MM.1S (cell line): ENCODE results near the gene SIRPG.

Experiments
- DNase-seq: peaks from one replicate; pipeline ENCODE4 v3.0.0-alpha.2; 2015
- H2AFZ ChIP-seq: fragments of 300-600 bp; sonication (generic); 2 replicates; pipeline ENCODE4 v1.6.0; 2016; ENCODE audit warnings: antibody characterized with exemption, low read length
- H3F3A ChIP-seq: fragments of 300-600 bp; sonication (generic); 2 replicates; pipeline ENCODE4 v1.6.1; 2016; ENCODE audit warnings: mild to moderate bottlenecking, antibody characterized with exemption, low read length, moderate library complexity, mixed read lengths; ENCODE audit not compliant: insufficient read depth
- H3K27ac ChIP-seq: fragments of 300-600 bp; sonication (generic); 2 replicates; pipeline ENCODE4 v1.5.1; 2016; ENCODE audit warnings: mild to moderate bottlenecking, low read length
- H3K27me3 ChIP-seq: fragments of 300-600 bp; sonication (generic); replicated peaks from 2 replicates; pipeline ENCODE4 v1.6.0; 2016; ENCODE audit warnings: low read length; ENCODE audit not compliant: insufficient read depth
- H3K36me3 ChIP-seq: fragments of 300-600 bp; sonication (generic); replicated peaks from 2 replicates; pipeline ENCODE4 v1.6.1; 2016; ENCODE audit warnings: mild to moderate bottlenecking, low read length, mixed read lengths; ENCODE audit not compliant: insufficient read depth
- H3K4me1 ChIP-seq: fragments of 300-600 bp; sonication (generic); 2 replicates; pipeline ENCODE4 v1.6.1; 2016; ENCODE audit warnings: low read length, mixed read lengths
- H3K4me2 ChIP-seq: fragments of 300-600 bp; sonication (generic); 2 replicates; pipeline ENCODE4 v1.6.0; 2016; ENCODE audit warnings: low read depth, low read length
- H3K4me3 ChIP-seq: fragments of 300-600 bp; sonication (generic); 2 replicates; pipeline ENCODE4 v1.5.1; 2016; ENCODE audit warnings: low read length, mixed read lengths
- H3K79me2 ChIP-seq: fragments of 300-600 bp; sonication (generic); 2 replicates; pipeline ENCODE4 v1.6.1; 2016; ENCODE audit warnings: mixed run types, low read length, mixed read lengths
- H3K9ac ChIP-seq: fragments of 300-600 bp; sonication (generic); 2 replicates; pipeline ENCODE4 v1.6.1; 2016; ENCODE audit warnings: low read length, mixed read lengths
- H3K9me2 ChIP-seq: fragments of 300-600 bp; sonication (generic); replicated peaks from 2 replicates; pipeline ENCODE4 v1.6.1; 2016; ENCODE audit warnings: mild to moderate bottlenecking, low read length, mixed read lengths; ENCODE audit not compliant: insufficient read depth
- H3K9me3 ChIP-seq: fragments of 300-600 bp; sonication (generic); replicated peaks from 2 replicates; pipeline ENCODE4 v1.6.1; 2016; ENCODE audit warnings: mild to moderate bottlenecking, low read length, mixed read lengths; ENCODE audit not compliant: insufficient read depth
- H4K20me1 ChIP-seq: fragments of 300-600 bp; sonication (generic); 2 replicates; pipeline ENCODE4 v1.6.1; 2016; ENCODE audit warnings: mild to moderate bottlenecking, low read length, moderate library complexity, mixed read lengths; ENCODE audit not compliant: insufficient read depth
- EZH2 ChIP-seq: fragments of 300-600 bp; sonication (generic); optimal IDR thresholded peaks from 2 replicates; pipeline ENCODE3; 2017; ENCODE audit warnings: low read depth, mild to moderate bottlenecking, antibody characterized with exemption, low read length, mixed read lengths
- EZH2phosphoT487 ChIP-seq: fragments of 300-600 bp; sonication (generic); IDR thresholded peaks from 2 replicates; pipeline ENCODE4 v1.6.1; 2018; ENCODE audit warnings: antibody characterized with exemption, low read length
- TF ChIP-seq, protein P1 (sequence below): fragments of 300-600 bp; sonication (generic); IDR thresholded peaks from 2 replicates; pipeline ENCODE4 v1.5.1; 2016; ENCODE audit warnings: antibody characterized with exemption, low read length, mixed read lengths

Gene SIRPG

GRCh38 chr20:1686151-1686748 lies 28.7 kb upstream of the SIRPG start:
- DNase-seq = no peak
- Histone ChIP-seq H3K36me3 (no peaks in the 10 kb centered on the region), H3K27me3 (no peaks in the 10 kb centered on the region)

GRCh38 chr20:1685304-1686052 lies 27.9 kb upstream of the SIRPG start:
- no peak overlapping the region for H3K4me3 ChIP-seq

More at GRCh38 chr20:1686151-1686748, 28.7 kb upstream of the SIRPG start:
- H3K4me3 ChIP-seq = no peak overlapping the region
- H3K27ac ChIP-seq = no peak overlapping the region
- H3K4me2 ChIP-seq = no peak overlapping the region
- H3K9me2 ChIP-seq = no peaks in the 10 kb centered on the region
- H3K9me3 ChIP-seq = no peaks in the 10 kb centered on the region
- no peaks in the 10 kb centered on the region for H3F3A ChIP-seq
- no peak overlapping the region for H2AFZ ChIP-seq
- H3K4me1 ChIP-seq = no peaks in the 10 kb centered on the region
- no peaks in the 10 kb centered on the region for H3K79me2 ChIP-seq
- no peak for TF ChIP-seq EZH2
- TF ChIP-seq, protein P1, sequence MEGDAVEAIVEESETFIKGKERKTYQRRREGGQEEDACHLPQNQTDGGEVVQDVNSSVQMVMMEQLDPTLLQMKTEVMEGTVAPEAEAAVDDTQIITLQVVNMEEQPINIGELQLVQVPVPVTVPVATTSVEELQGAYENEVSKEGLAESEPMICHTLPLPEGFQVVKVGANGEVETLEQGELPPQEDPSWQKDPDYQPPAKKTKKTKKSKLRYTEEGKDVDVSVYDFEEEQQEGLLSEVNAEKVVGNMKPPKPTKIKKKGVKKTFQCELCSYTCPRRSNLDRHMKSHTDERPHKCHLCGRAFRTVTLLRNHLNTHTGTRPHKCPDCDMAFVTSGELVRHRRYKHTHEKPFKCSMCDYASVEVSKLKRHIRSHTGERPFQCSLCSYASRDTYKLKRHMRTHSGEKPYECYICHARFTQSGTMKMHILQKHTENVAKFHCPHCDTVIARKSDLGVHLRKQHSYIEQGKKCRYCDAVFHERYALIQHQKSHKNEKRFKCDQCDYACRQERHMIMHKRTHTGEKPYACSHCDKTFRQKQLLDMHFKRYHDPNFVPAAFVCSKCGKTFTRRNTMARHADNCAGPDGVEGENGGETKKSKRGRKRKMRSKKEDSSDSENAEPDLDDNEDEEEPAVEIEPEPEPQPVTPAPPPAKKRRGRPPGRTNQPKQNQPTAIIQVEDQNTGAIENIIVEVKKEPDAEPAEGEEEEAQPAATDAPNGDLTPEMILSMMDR = no peak
- TF ChIP-seq EZH2phosphoT487 = no peak
- no peak overlapping the region for H3K9ac ChIP-seq
- H4K20me1 ChIP-seq = no peaks in the 10 kb centered on the region

GRCh38 chr20:1684872-1685271 lies 27.3 kb upstream of the SIRPG start:
- Histone ChIP-seq H3K9me2 (no peaks in the 10 kb centered on the region), H3K9me3 (no peaks in the 10 kb centered on the region), H3K36me3 (no peaks in the 10 kb centered on the region), H3K79me2 (no peaks in the 10 kb centered on the region), H3F3A (no peaks in the 10 kb centered on the region), H3K4me3 (no peak overlapping the region), H2AFZ (no peak overlapping the region), H3K27me3 (no peaks in the 10 kb centered on the region), H3K4me1 (no peaks in the 10 kb centered on the region), H3K27ac (no peak overlapping the region), H3K4me2 (no peak overlapping the region), H3K9ac (no peak overlapping the region), H4K20me1 (no peaks in the 10 kb centered on the region)
- TF ChIP-seq EZH2 = no peak
- no peak for TF ChIP-seq EZH2phosphoT487
- TF ChIP-seq, protein P1 = no peak
- DNase-seq = no peak

More at GRCh38 chr20:1685304-1686052, 27.9 kb upstream of the SIRPG start:
- DNase-seq = no peak
- H3K27me3 ChIP-seq = no peaks in the 10 kb centered on the region
- H3K27ac ChIP-seq = no peak overlapping the region
- H3K9ac ChIP-seq = no peak overlapping the region
- no peaks in the 10 kb centered on the region for H3K9me3 ChIP-seq
- TF ChIP-seq, protein P1 = no peak
- H3K9me2 ChIP-seq = no peaks in the 10 kb centered on the region
- H3K36me3 ChIP-seq = no peaks in the 10 kb centered on the region
- no peaks in the 10 kb centered on the region for H3K4me1 ChIP-seq
- no peaks in the 10 kb centered on the region for H4K20me1 ChIP-seq
- H3K4me2 ChIP-seq = no peak overlapping the region
- H3F3A ChIP-seq = no peaks in the 10 kb centered on the region
- H3K79me2 ChIP-seq = no peaks in the 10 kb centered on the region
- H2AFZ ChIP-seq = no peak overlapping the region
